Measurements from ENCODE around the gene PDIA4. TPM values are rescaled to one million over a fixed set of nuclear protein-coding genes. Genes with fewer than 3 reads are reported as not detected.
"Not testable (repeated sequence)": the region's sequence is repeated elsewhere in the genome, so short reads cannot be mapped to it uniquely, and the experiment has no call there.

PDIA4 gene
- total RNA-seq, 1 donor from 2014 or later: 254 TPM

DNA sequence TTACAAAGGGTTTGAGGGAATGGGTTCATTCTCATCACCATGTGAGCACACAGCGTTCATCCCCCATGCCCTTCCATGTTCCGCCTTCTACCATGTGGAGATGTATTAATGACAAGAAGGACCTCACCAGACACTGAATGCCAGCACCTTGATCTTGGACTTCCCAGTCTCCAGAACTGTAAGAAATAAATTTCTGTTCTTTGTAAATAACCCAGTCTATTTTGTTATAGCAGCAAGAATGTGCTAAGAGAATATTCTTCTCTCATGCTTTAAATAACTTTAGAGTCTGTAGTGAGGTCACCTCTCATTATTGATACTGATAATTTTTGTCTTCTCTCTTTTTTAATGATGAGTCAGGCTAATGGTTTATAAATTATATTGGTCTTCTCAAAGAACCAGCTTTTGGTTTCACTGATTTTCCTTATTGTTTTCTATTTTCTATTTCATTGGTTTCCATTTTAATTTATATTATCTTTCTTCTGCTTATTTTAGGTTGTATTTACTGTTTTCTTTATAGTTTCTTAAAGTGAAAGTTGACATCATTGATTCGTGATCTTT is 3.1 kb upstream of the PDIA4 start:
- no peak for DNase-seq (ENCODE audit: low read depth)

DNA sequence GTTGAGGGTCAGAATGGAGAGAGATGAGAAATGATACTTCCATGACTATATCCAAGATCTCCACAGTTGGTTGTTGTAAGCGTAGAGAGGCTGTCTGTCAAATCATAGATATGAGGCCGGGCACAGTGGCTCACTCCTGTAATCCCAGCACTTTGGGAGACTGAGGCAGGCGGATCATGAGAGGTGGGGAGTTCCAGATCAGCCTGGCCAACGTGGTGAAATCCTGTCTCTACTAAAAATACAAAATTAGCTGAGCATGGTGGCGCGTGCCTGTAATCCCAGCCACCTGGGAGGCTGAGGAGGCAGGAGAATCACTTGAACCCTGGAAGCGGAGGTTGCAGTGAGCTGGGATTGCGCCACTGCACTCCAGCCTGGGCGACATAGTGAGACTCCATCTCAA is 2.1 kb upstream of the PDIA4 start:
- not testable (repeated sequence) for DNase-seq (ENCODE audit: low read depth)

DNA sequence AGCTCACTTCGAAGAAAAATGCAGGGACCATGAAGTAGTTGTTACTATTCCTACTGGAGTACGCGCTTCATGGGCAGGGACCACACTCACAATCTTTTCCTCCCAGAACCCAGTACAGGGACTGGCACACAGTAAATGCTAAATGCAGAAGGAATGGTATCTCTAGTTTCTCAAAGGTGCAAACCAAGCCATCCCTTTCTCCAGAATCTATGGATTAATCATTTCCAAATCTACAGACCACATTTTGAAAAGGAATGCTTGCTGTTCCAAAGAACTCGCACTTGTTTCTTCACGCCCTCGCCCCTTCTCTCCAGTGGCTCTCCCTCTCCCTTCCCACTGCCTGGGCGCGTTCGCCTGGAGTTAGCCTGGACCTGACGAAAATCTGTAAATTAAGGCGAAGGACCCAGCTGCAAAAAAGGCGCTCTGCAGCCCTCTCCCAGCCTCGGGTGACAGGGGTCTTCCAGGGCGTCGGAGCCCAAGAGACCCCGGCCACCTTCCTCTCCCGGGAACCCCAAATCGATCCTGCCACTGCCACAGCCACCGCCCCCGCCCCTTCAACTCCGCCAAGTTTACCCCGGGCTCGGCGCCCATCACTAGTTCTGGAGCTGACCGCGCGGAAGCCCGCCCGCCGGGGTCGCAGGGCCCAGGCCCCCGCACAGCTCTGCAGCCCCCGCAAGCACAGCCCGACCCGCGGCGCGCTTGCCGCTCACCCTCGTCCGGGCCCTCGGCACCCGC is 527 bp downstream of the PDIA4 start:
- DNase-seq (ENCODE audit: low read depth): peak; percentile 53

DNA sequence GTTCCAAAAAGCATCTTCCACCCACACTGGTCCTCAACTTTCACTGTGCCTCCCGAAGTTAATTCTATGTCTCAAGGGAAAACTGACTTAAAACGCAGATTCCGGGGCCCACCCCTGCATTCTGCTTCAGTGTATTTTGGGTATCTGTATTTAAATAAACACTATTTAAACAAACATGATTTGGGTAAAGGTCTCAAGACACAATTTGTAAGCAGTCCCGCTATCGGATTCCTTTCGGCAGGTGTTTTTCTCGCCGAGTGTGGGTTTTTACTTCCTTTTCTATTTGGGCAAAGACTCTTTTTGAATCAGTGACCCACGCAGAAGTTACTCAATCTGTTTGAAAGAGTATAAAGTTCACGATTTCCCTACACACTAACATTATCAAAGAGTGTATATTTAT is 1.2 kb downstream of the PDIA4 start:
- peak; percentile 16 for DNase-seq (ENCODE audit: low read depth)

DNA sequence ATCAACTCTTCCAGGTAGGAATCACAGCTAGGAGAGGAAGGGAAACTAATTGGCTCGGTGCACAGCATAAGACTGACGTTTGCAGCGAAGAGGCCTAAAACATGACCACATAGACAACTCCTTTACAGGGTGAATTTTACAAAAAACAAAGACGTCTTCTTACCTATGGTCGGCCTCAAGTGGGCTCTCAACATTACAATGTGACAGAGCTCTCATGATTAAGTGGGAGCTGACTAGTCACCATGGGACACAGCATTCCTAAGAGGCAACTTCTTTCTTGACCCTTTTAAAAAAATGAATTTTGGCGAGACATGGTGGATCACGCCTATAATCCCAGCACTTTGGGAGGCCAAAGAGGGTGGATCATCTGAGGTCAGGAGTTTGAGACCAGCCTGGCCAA is 4.6 kb downstream of the PDIA4 start:
- DNase-seq (ENCODE audit: low read depth): no peak

DNA sequence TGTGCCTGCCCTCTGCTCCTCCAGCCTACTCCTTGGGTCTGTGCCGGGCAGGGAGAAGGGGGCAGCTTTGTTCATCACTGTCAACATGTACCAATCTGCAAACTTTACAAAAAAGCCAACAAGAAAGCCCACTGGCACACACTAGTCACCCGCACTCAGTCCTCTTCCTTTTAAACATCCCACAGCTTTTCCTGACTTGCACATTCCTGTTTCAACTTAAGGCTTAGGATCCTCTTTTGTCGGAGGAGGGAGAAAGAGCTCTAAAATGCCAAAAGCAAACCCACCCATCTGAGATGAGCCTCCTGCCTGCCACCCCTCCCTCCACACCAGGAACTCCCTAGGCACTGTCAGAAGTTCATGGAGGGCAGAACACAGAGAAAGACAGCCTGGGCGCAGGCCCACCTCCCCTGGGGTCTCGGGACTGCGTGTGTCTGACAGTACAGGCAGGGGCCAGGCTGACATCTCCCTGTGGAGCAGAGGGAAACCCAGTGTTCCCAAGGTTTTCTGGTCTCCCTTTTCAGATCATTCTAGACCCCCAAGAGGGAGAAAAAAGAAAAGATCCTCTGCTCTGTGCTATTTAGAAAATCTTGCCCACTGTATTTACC is 5.4 kb downstream of the PDIA4 start:
- no peak for DNase-seq (ENCODE audit: low read depth)

DNA sequence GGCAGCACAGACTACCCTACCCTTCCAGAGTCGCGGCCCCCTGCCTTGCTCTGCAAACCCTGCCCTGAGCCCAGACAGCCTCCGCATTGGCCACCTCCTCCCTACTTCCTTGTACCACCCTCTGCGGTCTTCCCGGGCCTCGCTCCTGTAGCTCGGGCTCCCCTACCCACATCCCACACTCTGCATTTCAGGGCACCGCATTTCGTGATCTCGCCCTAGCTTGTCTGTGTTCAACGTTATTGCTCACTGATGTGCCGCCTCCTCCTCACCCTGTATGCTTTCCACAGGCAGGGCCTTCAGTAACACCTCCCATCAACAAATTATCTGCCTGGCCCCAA is 6.6 kb downstream of the PDIA4 start:
- no peak for DNase-seq (ENCODE audit: low read depth)

DNA sequence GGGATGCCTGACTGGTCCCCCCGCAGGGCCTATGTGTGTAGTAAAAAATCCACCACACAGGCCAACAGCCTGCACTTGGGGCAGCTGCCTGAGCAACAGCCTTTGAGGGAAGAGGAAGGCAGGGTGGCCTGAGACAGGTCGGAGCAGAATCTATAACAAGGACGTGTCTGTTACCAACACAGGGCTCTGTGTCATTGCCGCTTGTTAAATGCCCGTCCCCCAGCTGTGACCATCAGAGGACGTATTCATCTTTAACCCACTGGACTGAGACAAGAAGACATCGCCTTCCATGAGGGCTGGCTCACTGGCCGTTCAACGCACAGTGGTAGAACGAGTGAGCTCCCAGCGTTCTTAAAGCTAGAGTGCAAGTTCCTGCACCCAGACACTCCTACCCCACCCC is 7.8 kb downstream of the PDIA4 start:
- DNase-seq (ENCODE audit: low read depth): no peak

DNA sequence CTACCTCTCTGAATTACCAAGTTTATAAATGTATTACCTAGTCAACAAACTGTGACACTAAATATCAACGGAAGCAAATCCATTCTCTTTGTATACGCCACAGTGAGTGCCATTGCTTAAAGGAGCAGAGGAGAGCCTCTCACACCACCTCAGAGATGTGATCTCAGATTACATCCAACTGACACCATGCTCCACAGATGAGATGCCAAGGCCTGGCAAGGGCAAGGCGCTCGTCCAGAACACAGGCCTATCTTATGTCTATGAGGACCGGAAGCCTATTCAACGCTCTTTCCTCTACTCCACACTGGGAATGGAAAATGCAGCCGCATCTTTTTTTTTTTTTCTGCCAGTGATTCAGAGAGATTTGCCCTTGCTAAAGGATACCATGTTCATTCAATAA is 11.4 kb downstream of the PDIA4 start:
- DNase-seq (ENCODE audit: low read depth): no peak

DNA sequence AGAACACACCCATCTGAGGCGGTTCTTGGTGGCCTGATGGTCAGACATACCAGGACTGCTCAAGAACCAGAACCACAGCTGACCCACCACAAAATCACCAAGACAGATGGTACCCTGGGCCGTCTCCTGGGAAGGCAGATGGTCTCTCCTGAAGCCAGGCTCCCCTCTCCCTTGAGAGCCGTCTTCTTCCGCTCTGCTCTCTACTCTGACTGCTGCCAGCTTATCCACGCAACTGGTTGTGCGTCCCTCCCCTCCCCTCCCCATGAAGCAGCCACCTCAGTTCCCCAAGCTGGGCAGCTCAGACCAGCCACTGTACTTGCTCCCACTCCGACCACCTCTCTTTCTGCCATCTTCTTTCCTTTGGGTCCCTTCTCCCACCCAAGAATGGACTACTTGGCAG is 14.0 kb downstream of the PDIA4 start:
- no peak for DNase-seq (ENCODE audit: low read depth)

DNA sequence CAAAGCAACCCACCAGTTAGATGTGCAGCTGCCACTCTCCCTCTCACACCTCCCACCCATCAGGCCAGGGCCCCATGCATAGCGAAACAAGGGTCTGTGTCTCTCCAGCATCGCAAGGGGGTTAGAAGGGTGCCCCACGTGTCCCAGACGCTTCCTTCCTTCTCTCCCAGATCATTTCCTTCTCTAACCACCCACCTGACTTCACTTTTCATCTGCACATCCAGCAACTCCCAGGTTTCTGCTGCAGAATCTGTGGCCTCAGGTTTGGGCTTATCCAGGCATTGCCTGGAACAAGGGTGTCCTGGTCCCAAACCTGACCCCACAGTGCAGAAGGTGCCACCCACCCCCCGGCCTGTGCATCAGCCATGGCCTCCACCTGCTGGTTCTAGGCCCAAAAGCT is 14.4 kb downstream of the PDIA4 start:
- DNase-seq (ENCODE audit: low read depth): no peak

DNA sequence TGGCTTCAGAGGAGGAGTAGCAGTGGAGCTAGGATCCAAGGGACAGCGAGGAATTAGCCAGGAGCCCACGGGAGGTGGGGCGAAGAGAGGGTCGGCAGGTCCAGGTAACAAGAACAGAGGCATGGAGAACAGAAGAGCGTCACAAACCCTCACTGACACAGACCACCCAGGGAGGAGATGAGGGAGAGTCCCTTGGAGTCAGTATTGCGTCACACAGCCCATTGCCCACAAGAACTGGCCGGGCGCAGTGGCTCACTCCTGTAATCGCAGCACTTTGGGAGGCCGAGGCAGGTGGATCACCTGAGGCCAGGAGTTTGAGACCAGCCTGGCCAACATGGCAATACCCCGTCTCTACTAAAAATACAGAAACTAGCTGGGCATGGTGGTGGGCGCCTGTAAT is 15.6 kb downstream of the PDIA4 start:
- not testable (repeated sequence) for DNase-seq (ENCODE audit: low read depth)

DNA sequence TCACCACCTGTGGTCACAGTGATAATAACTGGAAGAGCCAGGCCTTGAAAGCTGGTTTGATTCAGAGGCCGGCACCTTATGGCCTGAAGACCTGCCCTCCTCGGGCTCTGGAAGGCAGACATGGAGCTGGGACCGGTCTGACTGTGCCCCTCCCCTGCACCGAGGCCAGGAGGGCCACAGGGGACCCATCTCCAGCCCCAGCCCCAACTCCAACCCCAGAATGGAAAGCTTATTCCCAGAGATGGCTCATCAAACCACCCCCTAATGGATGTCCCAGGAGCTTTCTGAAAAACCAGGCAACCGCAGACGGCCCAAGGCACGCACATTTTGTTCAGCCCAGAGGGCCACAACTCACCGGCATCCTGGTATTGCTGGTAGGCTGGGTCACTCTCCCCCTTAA is 16.8 kb downstream of the PDIA4 start:
- DNase-seq (ENCODE audit: low read depth): no peak

DNA sequence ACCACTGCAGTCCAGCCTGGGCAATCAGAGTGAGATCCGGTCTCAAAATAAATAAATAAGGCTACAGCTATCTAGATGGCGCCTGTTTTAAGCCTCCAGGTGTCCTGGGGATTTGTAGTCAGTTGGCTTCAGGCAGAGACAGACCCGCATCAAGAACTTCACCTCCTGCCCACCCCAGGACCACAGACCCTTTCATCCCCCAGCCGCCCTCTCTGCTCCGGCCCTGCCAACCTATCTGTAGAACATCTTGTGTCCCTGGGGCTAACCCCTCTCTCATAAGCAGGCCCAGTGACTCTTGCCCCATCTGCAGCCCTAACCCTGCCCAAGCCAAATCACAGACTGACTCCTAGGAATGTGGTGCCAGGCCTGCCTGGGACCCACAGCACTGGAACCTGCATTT is 17.9 kb downstream of the PDIA4 start:
- no peak for DNase-seq (ENCODE audit: low read depth)

DNA sequence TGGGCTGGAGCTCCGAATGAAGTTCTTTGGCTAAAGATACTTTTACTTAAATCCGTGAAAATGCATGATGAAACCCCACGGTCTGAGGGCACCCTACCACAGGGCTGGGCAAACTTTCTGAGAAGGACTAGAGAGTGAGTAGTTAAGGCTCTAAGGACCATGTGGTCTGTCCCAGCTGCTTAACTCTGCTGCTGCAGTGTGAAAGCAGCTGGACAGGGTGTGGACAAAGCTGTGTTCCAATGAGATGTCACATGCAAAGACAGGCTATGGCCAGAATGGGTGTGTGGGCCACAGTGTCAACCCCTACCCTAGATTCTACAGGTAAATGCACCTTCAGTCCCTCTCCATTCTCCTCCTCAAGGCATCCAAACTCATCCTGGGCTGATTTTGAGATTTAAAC is 18.8 kb downstream of the PDIA4 start:
- DNase-seq (ENCODE audit: low read depth): no peak

DNA sequence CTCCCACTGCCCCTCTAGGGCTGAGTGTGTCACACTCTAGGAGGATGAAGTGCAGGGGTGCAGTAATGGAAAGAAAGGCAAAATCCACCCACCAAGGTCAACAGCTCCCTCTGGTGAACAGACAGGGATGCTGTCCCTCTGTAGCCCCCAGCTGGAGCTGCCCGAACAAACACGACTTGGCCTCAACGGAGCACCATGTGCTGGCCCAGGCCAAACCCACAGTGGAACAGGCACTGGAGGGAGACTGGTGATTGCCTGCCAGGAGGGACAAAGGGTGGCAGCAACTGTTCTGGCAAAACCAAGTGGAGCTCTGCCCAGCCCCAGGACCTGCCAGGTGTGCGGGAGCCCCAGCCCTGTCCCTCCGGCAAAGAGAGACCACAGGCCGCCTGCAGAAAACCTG is 20.7 kb downstream of the PDIA4 start:
- DNase-seq (ENCODE audit: low read depth): no peak

DNA sequence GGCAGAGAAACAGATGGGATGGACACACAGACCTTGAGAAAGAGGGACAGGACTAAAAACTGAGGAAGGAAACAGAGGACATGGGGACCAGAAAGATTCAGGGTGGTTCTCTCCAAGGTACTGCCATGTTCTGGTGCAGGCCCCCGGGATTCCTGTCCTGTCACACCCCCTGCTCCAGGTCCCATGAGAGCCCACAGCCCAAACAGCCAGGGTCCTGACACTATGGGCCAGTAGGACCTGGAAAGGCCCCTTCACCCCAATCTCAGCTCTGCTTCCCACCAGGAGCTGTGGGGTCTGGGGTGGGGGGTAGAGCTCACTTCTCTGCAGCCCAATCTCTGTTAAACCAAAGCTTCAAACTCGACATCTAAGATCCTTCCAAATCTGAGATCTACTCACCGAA is 21.2 kb downstream of the PDIA4 start:
- no peak for DNase-seq (ENCODE audit: low read depth)

DNA sequence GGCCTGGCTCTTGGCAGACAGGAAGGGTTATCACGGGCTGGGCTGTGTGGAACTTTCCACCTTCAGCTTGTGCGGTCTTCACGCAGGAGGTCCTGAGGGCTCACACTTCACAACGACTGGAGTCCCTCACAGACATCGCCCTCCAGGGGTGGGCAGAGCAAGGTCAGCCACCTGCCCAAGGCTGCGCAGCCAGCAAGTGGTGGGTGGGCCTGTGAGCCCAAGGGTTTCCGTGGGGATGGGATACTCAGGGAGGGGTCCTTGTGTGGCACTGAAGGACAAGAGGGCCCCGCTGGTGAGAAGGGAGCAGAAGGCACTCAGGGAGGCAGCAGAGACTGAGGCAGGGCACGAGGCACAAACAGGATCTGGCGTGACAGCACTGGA is 22.0 kb downstream of the PDIA4 start:
- DNase-seq (ENCODE audit: low read depth): no peak

DNA sequence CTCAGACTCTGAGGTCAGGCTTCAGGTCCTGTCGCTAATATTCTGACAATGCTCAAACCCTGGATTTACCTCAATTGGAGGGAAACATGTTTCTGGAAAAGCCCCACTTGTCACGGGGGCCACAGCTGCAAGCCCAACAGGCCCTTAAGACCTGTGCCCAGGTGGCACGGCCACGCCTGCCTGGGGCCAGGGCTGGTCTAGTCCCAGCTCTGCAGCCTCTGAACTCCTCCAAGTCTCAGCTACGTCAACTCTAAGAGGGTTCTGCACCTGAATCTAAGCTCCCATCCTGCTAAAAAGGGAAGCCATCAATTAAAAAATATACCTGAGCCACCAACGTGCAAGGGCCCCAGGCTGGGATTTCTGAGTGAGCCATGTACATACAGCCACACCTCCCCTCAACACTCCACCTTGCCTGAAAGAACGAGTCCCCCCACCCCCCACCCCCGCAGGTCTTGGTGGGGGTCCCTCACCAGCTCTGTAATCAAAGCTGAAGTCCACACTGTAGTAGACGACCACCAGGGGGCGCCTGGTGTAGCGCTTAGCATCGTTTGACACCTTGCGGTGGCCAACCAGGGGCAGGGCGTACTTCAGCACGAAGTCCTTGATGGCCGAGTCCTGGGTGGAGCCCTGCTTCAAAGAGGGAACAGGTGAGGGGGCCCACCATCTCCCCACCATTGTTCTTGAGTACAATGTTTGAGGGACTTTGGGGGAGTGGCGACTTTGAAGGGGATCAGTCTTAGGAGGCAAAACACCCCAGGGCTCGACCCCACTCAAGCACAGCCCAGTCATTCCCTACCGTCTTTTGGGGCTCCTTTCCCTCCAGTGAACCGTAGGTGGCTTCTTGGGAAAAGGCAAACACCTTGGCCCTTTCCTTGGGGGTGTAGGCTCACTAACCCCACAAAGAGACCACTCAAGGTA is 22.6 kb downstream of the PDIA4 start:
- peak; percentile 45 for DNase-seq (ENCODE audit: low read depth)

DNA sequence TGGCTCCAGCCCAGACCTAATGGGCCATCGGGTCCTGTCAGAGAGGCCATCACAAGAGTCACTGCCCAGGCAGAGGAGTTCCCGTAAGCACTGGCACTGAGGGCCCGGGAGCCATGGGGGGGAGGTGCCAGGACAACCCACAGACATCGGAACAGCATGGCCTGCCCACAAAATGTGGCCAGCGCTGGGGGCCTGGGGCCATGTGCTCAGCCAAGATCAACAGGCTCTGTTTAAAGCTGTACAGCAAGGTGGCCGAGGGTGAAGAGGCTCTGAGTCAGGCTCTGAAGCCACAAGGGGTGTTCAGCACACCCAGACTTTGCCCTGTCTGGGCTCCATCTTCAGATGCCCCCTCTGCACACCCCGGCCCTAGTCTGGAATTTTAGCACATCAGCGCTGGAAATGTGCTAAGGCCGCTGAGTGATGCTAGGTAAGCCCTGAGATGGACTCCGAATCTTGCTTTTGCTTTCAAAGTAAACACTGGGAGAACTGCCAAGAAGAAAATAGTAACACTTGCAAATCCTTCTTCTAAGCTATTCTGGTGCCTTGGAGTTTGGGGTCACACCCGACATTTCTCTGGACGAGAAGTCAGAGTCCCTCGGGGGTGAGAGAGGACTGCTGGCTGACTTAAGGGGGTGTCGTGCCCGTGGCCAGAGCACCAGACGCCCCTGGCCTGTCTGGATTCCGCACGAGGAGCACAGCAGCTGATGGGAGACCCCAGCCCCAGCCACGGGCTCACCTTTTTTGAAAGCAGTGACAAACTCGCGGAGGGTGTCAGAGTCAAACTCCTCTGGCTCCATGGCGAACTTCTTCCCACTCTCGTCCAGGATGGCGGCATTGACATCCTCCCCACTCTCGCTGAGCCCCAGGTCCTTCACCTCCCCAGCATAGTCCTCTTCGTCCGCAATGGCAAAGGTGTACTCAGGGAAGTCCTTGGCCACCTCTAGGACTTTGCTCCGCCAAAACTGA is 23.6 kb downstream of the PDIA4 start:
- no peak for DNase-seq (ENCODE audit: low read depth)

DNA sequence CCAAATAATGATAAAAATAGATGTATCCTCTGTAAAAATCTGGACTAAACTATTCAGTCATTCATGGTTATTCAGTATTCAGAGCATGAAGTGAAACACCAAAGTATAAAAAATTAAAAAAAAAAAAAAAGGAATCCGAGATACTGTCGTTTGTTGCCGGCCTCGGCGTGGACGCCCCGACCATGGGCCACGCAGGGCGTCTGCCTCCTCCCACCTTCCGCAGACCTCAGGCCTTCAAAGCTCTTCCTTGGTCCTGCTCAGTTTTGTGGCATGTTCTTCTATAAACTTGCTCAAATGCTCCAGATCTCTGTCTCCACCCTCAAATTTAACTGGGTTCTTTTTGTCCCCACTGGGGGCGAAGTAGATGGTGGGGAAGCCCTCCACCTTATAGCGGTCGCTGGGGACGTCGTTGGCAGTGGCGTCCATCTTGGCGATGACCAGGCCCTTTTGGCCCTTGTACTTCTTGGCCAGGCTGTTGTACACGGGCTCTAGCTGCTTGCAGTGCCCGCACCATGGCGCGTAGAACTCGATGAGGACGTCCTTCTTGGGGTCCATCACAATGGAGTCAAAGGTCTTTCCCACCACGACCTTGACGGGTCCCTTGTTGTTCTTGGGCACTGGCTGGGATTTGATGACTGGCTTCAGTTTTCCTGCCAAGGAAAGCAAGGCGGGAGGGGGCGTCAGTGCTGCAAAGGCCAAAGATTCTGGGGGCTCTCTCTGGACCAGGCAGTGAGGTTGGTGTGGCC is 24.6 kb downstream of the PDIA4 start:
- no peak for DNase-seq (ENCODE audit: low read depth)
